ENCODE data around the gene IRAG1. TPM values are rescaled to one million over a fixed set of nuclear protein-coding genes. Genes with fewer than 3 reads are reported as not detected.

Gene IRAG1
- total RNA-seq, 1 experiment from 2014 or later, result 0.27 TPM

GRCh38 chr11:10648871-10649270 is 44.7 kb downstream of the IRAG1 start:
- DNase-seq (ENCODE audit: low spot score), result no peak

GRCh38 chr11:10646681-10647355 is 46.7 kb downstream of the IRAG1 start:
- DNase-seq (ENCODE audit: low spot score), result no peak

- DNase-seq (ENCODE audit: low spot score), result no peak
These were observed 47.5 kb downstream of the IRAG1 start for GRCh38 chr11:10646005-10646404.

GRCh38 chr11:10645212-10645795 is 48.3 kb downstream of the IRAG1 start:
- no peak for DNase-seq (ENCODE audit: low spot score)

Other genes starting within 250 kb of the IRAG1 start
- gene AMPD3, start 238.5 kb downstream of the IRAG1 start, total RNA-seq (2014; rRNA removed; shearing (Covaris generic)), result 1.6 and 1.9 TPM in 2 replicates
- 29.8 and 39.5 TPM in 2 replicates for gene RNF141, start 152.6 kb downstream of the IRAG1 start, total RNA-seq (2014; rRNA removed; shearing (Covaris generic))
- not detected in 2 replicates for gene LYVE1, start 125.1 kb downstream of the IRAG1 start, total RNA-seq (2014; rRNA removed; shearing (Covaris generic))
- 11.7 and 17.2 TPM in 2 replicates for gene CTR9, start 57.5 kb upstream of the IRAG1 start, total RNA-seq (2014; rRNA removed; shearing (Covaris generic))
- 728 and 827 TPM in 2 replicates for gene EIF4G2, start 115.2 kb upstream of the IRAG1 start, total RNA-seq (2014; rRNA removed; shearing (Covaris generic))
- gene ZBED5, start 164.3 kb upstream of the IRAG1 start, total RNA-seq (2014; rRNA removed; shearing (Covaris generic)), result 43.5 and 48.1 TPM in 2 replicates